Measurements from ENCODE around the gene WAPL. TPM values are rescaled to one million over a fixed set of nuclear protein-coding genes. Genes with fewer than 3 reads are reported as not detected.
A peak's percentile ranks its signal among the peaks of the same experiment; 100 is the strongest.

Gene WAPL
- total and polyA plus RNA-seq, 2 of the 13 experiments (the other 11 are each of a cell fraction or from before 2014, with no cell fraction given), result 13.2 to 43.5 TPM

DNA sequence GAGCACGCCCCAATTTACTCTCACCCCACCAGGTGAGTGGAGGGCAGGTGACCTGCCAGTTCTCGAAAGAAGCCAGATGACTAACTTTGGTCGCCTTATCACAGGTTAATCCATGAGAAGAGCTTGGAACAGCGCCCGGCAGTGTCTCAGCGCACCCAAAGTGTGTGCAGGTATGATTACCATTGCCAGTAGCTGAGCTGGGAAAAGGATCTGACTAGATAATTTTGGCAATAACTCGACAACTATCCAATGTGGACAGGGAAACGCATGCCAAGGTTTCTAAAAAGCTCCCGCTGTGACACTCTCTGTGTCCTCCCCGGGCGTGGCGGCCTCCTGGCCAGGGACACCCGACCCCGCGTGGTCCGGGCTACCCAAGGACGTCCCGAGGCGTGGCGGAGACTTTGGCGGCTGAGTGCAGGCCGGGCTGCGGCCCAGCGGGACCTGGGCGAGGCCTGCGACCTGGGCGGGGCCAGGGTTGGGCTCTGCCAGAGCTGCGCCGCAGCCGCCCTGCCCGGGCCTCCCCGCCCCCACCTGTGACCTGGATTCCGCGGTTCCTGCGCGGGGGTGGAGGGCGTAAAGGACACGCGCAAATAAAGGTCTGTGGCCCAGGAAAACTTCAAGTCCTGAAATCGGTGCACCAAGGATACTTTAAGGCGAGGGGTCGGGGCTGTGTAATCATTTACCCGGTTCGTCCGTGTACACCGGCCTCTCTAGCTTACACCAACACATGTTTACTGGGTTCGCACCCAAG is 13.7 kb upstream of the WAPL start (continued):
- TF ChIP-seq ZNF136 (CRISPR knock-in tag; IDR thresholded peaks at IDR 0.05; ENCODE audit: low read depth), result 0 out of 2 replicates have a peak, but pooled peaks have one; percentile 21
- TF ChIP-seq ZNF781 (CRISPR knock-in tag; IDR thresholded peaks at IDR 0.05; ENCODE audit: borderline replicate concordance, not compliant biosample characterization), result no peak
- no peak for TF ChIP-seq ASH2L (IDR thresholded peaks at IDR 0.05; ENCODE audit: insufficient read length, low read depth, low read length)
- TF ChIP-seq TBX2 (CRISPR knock-in tag; IDR thresholded peaks at IDR 0.05; ENCODE audit: borderline replicate concordance), result peak; percentile 67
- no peak for TF ChIP-seq FLYWCH1 (CRISPR knock-in tag; IDR thresholded peaks at IDR 0.05)
- no peak for TF ChIP-seq ZFP37 (CRISPR knock-in tag; IDR thresholded peaks at IDR 0.05; ENCODE audit: borderline replicate concordance)
- TF ChIP-seq, protein P1, sequence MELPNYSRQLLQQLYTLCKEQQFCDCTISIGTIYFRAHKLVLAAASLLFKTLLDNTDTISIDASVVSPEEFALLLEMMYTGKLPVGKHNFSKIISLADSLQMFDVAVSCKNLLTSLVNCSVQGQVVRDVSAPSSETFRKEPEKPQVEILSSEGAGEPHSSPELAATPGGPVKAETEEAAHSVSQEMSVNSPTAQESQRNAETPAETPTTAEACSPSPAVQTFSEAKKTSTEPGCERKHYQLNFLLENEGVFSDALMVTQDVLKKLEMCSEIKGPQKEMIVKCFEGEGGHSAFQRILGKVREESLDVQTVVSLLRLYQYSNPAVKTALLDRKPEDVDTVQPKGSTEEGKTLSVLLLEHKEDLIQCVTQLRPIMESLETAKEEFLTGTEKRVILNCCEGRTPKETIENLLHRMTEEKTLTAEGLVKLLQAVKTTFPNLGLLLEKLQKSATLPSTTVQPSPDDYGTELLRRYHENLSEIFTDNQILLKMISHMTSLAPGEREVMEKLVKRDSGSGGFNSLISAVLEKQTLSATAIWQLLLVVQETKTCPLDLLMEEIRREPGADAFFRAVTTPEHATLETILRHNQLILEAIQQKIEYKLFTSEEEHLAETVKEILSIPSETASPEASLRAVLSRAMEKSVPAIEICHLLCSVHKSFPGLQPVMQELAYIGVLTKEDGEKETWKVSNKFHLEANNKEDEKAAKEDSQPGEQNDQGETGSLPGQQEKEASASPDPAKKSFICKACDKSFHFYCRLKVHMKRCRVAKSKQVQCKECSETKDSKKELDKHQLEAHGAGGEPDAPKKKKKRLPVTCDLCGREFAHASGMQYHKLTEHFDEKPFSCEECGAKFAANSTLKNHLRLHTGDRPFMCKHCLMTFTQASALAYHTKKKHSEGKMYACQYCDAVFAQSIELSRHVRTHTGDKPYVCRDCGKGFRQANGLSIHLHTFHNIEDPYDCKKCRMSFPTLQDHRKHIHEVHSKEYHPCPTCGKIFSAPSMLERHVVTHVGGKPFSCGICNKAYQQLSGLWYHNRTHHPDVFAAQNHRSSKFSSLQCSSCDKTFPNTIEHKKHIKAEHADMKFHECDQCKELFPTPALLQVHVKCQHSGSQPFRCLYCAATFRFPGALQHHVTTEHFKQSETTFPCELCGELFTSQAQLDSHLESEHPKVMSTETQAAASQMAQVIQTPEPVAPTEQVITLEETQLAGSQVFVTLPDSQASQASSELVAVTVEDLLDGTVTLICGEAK (IDR thresholded peaks at IDR 0.05), result no peak
- TF ChIP-seq, protein P1 (CRISPR knock-in tag; IDR thresholded peaks at IDR 0.05), result no peak; the same call in 1 of the 2 replicates
- TF ChIP-seq MEIS2 (CRISPR knock-in tag; IDR thresholded peaks at IDR 0.05), result no peak
- 0 out of 2 replicates have a peak, but pooled peaks have one; percentile 34 for TF ChIP-seq SMAD3 (CRISPR knock-in tag; IDR thresholded peaks at IDR 0.05)
- peak; percentile 39; the same call in 1 of the 2 replicates for TF ChIP-seq RXRB (CRISPR knock-in tag; IDR thresholded peaks at IDR 0.05; ENCODE audit: borderline replicate concordance)
- TF ChIP-seq TP53 (CRISPR knock-in tag; conservative IDR thresholded peaks at IDR 0.05), result no peak
- TF ChIP-seq, protein P2, sequence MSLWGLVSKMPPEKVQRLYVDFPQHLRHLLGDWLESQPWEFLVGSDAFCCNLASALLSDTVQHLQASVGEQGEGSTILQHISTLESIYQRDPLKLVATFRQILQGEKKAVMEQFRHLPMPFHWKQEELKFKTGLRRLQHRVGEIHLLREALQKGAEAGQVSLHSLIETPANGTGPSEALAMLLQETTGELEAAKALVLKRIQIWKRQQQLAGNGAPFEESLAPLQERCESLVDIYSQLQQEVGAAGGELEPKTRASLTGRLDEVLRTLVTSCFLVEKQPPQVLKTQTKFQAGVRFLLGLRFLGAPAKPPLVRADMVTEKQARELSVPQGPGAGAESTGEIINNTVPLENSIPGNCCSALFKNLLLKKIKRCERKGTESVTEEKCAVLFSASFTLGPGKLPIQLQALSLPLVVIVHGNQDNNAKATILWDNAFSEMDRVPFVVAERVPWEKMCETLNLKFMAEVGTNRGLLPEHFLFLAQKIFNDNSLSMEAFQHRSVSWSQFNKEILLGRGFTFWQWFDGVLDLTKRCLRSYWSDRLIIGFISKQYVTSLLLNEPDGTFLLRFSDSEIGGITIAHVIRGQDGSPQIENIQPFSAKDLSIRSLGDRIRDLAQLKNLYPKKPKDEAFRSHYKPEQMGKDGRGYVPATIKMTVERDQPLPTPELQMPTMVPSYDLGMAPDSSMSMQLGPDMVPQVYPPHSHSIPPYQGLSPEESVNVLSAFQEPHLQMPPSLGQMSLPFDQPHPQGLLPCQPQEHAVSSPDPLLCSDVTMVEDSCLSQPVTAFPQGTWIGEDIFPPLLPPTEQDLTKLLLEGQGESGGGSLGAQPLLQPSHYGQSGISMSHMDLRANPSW (CRISPR knock-in tag; IDR thresholded peaks at IDR 0.05; ENCODE audit: borderline replicate concordance), result no peak
- no peak for TF ChIP-seq ISL2 (CRISPR knock-in tag; IDR thresholded peaks at IDR 0.05)
- TF ChIP-seq ZC3H13 (CRISPR knock-in tag; IDR thresholded peaks at IDR 0.05), result peak; percentile 26; the same call in 1 of the 2 replicates
- peak; percentile 58; the same call in 1 of the 2 replicates for TF ChIP-seq ZNF891 (CRISPR knock-in tag; IDR thresholded peaks at IDR 0.05)
